Measurements from ENCODE around the gene NEURL1. TPM values are rescaled to one million over a fixed set of nuclear protein-coding genes. Genes with fewer than 3 reads are reported as not detected.

Gene NEURL1
- total RNA-seq, 2 donors from 2014 or later: 0.12 TPM; not detected in 1

DNA sequence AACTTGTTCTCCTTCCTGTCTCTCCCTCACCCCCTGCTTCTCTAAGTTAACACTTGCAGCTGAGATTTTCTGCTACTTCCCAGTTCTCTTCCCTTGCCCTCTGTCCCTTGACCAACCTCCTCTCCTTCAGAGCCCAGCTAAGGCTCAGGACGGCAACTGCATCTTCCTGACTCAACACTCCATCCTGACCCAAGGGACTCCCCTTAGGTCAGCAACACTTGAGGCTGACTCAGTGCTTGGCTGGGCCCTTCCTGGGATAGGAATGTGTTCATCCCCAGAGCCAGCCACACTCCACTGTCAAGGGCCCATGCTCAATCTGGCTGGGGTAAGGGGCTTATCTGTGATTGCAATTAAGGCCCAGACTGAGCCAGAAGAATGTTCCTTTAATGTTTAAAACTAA lies 44.8 kb upstream of the NEURL1 start:
- Histone ChIP-seq H3K4me3 (peak overlapping the region in 1 of 2 donors; percentile 74), H3K4me1 (peaks cover 0 to 77% of the 10 kb centered on the region in 2 donors), H3K36me3 (peaks cover 49% of the 10 kb centered on the region), H3K27ac (peak overlapping the region; percentile 88 to 93), H3K27me3 (no peaks in the 10 kb centered on the region), H3K9me3 (no peaks in the 10 kb centered on the region)
- TF ChIP-seq, protein P1, sequence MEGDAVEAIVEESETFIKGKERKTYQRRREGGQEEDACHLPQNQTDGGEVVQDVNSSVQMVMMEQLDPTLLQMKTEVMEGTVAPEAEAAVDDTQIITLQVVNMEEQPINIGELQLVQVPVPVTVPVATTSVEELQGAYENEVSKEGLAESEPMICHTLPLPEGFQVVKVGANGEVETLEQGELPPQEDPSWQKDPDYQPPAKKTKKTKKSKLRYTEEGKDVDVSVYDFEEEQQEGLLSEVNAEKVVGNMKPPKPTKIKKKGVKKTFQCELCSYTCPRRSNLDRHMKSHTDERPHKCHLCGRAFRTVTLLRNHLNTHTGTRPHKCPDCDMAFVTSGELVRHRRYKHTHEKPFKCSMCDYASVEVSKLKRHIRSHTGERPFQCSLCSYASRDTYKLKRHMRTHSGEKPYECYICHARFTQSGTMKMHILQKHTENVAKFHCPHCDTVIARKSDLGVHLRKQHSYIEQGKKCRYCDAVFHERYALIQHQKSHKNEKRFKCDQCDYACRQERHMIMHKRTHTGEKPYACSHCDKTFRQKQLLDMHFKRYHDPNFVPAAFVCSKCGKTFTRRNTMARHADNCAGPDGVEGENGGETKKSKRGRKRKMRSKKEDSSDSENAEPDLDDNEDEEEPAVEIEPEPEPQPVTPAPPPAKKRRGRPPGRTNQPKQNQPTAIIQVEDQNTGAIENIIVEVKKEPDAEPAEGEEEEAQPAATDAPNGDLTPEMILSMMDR (IDR thresholded peaks at IDR 0.05): no peak
- DNase-seq (ENCODE audit: low spot score): peak; percentile 87

DNA sequence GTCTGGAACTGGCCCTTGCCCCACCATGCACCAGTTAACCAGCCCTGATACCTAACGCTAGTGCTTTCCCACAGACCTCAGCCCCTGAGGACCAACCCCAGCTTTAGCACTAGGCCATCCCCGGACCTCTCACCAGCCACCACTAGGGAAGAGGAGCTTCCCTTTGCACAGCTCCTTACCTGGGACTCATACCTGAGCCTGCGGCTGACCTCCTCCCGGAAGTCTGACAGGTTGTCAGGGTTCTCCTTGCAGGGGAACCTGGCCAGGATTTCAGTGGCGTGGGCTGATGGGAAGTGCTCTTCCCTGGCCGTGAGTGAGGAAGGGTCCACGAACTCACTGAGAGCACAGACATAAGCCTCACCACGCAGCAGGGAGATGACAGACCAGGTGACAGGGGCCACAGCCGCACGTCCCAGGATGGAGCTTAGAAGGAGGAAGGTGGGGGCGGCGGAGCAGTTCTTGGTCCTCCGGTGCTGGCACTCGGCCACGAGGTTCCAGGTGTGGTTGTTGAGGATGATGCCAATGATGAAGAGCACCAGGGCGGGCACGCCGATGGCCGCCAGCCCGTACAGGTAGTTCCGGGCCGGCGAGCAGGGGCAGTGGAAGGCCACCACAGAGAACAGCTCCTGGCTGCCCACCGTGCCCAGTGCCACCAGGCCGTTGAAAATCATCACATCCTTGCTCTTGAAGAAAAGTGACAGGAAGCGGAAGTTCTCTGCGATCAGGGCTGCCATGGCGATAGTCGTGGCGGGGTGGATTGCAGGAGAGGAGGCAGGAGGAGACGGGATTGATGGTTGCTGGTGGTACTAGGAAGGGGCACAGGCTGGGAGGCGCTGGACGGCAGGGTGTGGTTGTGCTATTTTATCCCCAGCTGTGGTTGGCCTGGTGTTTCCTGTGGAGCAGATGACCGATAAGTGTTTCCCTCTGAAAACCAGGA lies 44.0 kb upstream of the NEURL1 start:
- Histone ChIP-seq H3K9me3 (no peaks in the 10 kb centered on the region), H3K4me3 (peak overlapping the region; percentile 74 to 75), H3K27me3 (no peaks in the 10 kb centered on the region), H3K27ac (peak overlapping the region; percentile 88 to 93), H3K36me3 (peaks cover 42% of the 10 kb centered on the region), H3K4me1 (peaks cover 0 to 70% of the 10 kb centered on the region in 2 donors)
- TF ChIP-seq, protein P1 (IDR thresholded peaks at IDR 0.05): no peak
- DNase-seq (ENCODE audit: low spot score): no peak

DNA sequence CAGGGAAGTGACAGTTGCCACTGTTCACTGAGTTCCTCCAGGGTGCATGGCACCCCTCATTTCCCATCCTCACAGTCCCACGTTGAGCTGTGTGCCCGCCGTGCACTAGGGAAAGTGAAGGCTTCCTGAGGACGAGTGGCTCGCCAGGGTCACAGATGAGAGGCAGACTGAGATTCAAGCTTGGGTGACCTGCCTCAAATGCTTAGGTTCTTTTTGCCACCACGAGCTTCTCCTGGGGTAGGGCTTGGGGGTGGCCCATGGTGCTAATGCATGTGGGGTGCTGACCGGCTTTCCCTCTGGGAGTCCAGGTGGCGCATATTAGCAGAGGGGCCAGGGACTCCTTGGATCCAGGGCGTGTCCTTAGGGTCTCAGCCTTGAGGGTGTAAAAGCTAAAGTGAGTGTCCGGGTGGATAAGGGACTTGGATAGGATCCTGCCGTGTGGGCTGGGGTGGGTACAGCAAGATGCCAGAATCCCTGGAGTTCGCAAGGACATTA lies 43.3 kb upstream of the NEURL1 start:
- H3K4me1 ChIP-seq: peaks cover 0 to 62% of the 10 kb centered on the region in 2 donors
- H3K4me3 ChIP-seq: peak overlapping the region; percentile 74 to 75
- peaks cover 34% of the 10 kb centered on the region for H3K36me3 ChIP-seq
- no peaks in the 10 kb centered on the region for H3K27me3 ChIP-seq
- TF ChIP-seq, protein P1 (IDR thresholded peaks at IDR 0.05): no peak
- H3K27ac ChIP-seq: peak overlapping the region; percentile 88 to 93
- H3K9me3 ChIP-seq: no peaks in the 10 kb centered on the region
- DNase-seq (ENCODE audit: low spot score): no peak

DNA sequence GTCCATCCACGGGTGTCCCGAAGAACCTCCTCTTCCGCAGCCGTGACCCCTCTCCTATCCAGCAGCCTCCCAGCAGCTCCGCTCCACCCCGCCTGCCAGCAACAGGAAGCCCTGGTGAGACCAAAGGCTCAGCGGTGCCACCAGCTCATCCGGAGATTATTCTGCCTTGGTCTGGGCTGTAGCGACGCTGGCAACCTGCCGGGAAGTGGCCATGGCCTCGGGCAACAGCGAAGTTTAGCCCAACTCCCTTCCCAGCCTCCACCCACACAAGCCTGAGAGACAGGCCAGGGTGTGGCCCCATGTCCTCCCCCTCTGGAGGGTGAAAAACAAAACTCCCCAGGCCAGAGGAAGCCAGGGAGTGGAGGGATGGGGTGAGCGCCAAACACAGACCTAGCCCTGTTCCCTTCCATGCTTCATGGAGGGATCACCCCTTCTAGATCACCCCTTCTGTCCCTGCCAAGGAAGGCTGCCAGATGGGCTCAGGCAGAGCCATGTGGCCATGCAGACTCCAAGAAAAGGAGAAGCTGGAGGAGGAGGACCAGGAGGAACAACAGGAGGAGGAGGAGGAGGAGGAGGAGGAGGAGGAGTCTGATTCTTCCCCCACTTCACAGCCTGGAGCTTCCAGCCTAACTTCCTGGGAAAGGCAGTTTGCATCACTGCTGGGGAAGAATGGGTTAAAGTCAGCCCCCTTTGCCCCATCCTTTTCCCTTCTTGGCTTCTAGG lies 42.3 kb upstream of the NEURL1 start:
- Histone ChIP-seq H3K27me3 (no peaks in the 10 kb centered on the region), H3K27ac (peak overlapping the region; percentile 88 to 93), H3K4me1 (peaks cover 0 to 52% of the 10 kb centered on the region in 2 donors), H3K36me3 (peaks cover 27% of the 10 kb centered on the region), H3K4me3 (peak overlapping the region; percentile 74 to 75), H3K9me3 (no peaks in the 10 kb centered on the region)
- TF ChIP-seq, protein P1 (IDR thresholded peaks at IDR 0.05): no peak
- peak; percentile 82 for DNase-seq (ENCODE audit: low spot score)

DNA sequence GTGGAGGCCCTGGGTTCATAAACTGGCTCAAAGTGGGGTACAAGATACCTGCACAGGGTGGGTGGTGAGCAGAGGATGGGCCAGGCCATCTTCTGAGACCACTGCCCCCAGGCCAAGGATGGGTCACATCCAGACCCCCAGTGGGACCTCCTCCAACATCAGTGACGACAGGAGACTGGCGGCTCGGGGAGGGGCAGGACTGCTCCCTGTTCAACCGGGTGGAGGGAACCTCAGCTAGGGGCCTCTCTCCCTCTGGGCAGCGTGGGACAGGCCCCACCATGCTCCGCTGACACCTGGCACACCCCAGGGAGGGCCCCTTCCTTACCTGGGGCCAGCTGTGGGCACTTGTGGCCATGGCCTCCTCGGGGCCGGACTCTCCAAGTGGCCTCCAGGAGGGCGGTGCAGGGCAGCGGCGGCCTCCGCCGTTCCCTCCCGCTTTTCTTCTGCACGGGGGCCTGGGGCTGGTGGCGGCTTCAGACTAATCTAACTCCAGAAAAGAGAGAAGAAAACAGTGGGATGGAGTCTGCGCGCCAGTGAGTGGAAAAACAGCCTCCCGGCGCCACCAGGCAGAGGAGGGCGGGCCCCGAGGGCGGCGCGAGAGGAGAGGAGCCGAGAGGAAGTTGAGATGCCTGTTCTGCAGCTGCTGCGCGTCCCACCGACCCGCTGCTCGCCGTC lies 41.5 kb upstream of the NEURL1 start, which contains the start of gene CALHM2:
TSS of gene CALHM2 (minus strand) at position 540 of the 675 bp plus-strand sequence. CDS start 2,429 bp downstream, outside the sequence.
- peak within 1 kb of the TSS; percentile 88 to 93 for H3K27ac ChIP-seq
- DNase-seq (ENCODE audit: low spot score): peak; percentile 83
- H3K36me3 ChIP-seq: peaks cover 22% of the 10 kb centered on the region
- H3K9me3 ChIP-seq: no peaks in the 10 kb centered on the region
- H3K27me3 ChIP-seq: no peaks in the 10 kb centered on the region
- H3K4me3 ChIP-seq: peak within 1 kb of the TSS; percentile 74 to 75
- H3K4me1 ChIP-seq: peaks cover 0 to 45% of the 10 kb centered on the region in 2 donors
- TF ChIP-seq, protein P1 (IDR thresholded peaks at IDR 0.05): no peak

All from right atrium auricular region (tissue), 2 donors.